K562 (cell line): ENCODE data around the gene CCDC28B. TPM values are rescaled to one million over a fixed set of nuclear protein-coding genes. Genes with fewer than 3 reads are reported as not detected.

ENCODE experiments used
- CBX5 ChIP-seq: IDR thresholded peaks from 2 replicates; pipeline ENCODE4 v1.6.1; 2014; ENCODE audit warnings: low read depth, borderline replicate concordance
- CHD1 ChIP-seq: fragments of 200-600 bp; sonication (generic); IDR thresholded peaks from one replicate; pipeline ENCODE4 v1.6.1; 2012; ENCODE audit warnings: mild to moderate bottlenecking, moderate library complexity, low read length, inconsistent platforms
- HDAC6 ChIP-seq: IDR thresholded peaks from 2 replicates; pipeline ENCODE4 v1.6.1; 2012; ENCODE audit warnings: low read depth, mild to moderate bottlenecking, control low read depth, inconsistent platforms, low read length, moderate library complexity
- HNRNPL ChIP-seq: fragments of 200-400 bp; formaldehyde crosslinking; IDR thresholded peaks from 2 replicates; pipeline ENCODE4 v1.6.1; 2017; ENCODE audit warnings: low read depth, mild to moderate bottlenecking, low read length
- MAZ ChIP-seq, 2 experiments: fragments of 450-650 bp in 1 of 2; sonication (generic) in 1 of 2; formaldehyde crosslinking; IDR thresholded peaks in 1 of 2; conservative IDR thresholded peaks in 1 of 2; 2 replicates each; pipeline versions ENCODE4 v1.4.0 to v1.5.0; 2020; ENCODE audit warnings: mild to moderate bottlenecking in 1 of 2, missing genetic modification reagents in 1 of 2
- MEIS2 ChIP-seq: fragments of 450-650 bp; IDR thresholded peaks from 2 replicates; pipeline ENCODE4 v1.6.1; 2014; ENCODE audit warnings: mild to moderate bottlenecking; ENCODE audit not compliant: partially characterized antibody
- SUPT5H ChIP-seq: fragments of 450-650 bp; IDR thresholded peaks from 2 replicates; pipeline ENCODE4 v1.6.1; 2016
- XRCC4 ChIP-seq: IDR thresholded peaks from one replicate; pipeline ENCODE4 v1.6.1; 2011; ENCODE audit not compliant: insufficient read depth, insufficient read length; ENCODE audit errors: extremely low read depth
- polyA plus RNA-seq, 8 experiments: library from polyadenylated mRNA; depleted of rRNA in 4 of 8; stranded (reverse) in 5 of 8; unstranded in 3 of 8; fragments of >200 nt; fragmentation: Nextera tagmentation in 2 of 8; fragmentation: Illumina TruSeq in 1 of 8; extraction: Ambion mirVana in 2 of 8; extraction: Trizol in 1 of 8; gene quantifications; 2 replicates each; pipeline versions ENCODE4 v1.2.1 to v1.2.3, GENCODE V29; 2011 to 2014; ENCODE audit warnings: inconsistent platforms in 1 of 8, missing spikeins in 1 of 8
- total RNA-seq, 7 experiments: library from RNA; depleted of rRNA in 6 of 7; stranded (reverse); fragments of >200 nt in 6 of 7; fragmentation: Illumina TruSeq in 2 of 7; extraction: Trizol in 2 of 7; gene quantifications; 2 replicates each; pipeline versions ENCODE4 v1.2.1 to v1.2.3, GENCODE V29; 2011 to 2021; ENCODE audit warnings: low replicate concordance in 1 of 7
- TF ChIP-seq, protein P1 (sequence below): fragments of 200-800 bp; sonication (Bioruptor generic); IDR thresholded peaks from 2 replicates; pipeline ENCODE4 v1.6.1; 2017; ENCODE audit warnings: missing genetic modification characterization, missing compliant biosample characterization
- TF ChIP-seq, protein P2 (sequence below): sonication (generic); formaldehyde crosslinking; IDR thresholded peaks from 2 replicates; pipeline ENCODE4 v1.8.0; 2022; ENCODE audit warnings: mild to moderate bottlenecking, missing genetic modification reagents
- TF ChIP-seq, protein P3 (sequence below), 2 experiments: IDR thresholded peaks; 2 replicates each; pipeline ENCODE4 v1.6.1; 2012; ENCODE audit warnings: improper control_type of control experiment in 2 of 2, low read depth in 2 of 2, low read length in 2 of 2, borderline replicate concordance in 1 of 2
- TF ChIP-seq, protein P4 (sequence below): sonication (generic); formaldehyde crosslinking; IDR thresholded peaks from 2 replicates; pipeline ENCODE4 v1.8.0; 2023; ENCODE audit warnings: mild to moderate bottlenecking, missing genetic modification reagents
- TF ChIP-seq, protein P5 (sequence below), 2 experiments: fragments of 200-800 bp in 1 of 2; sonication (Bioruptor generic) in 1 of 2; sonication (generic) in 1 of 2; formaldehyde crosslinking in 1 of 2; IDR thresholded peaks in 1 of 2; conservative IDR thresholded peaks in 1 of 2; 2 replicates each; pipeline versions ENCODE4 v1.5.0 to v1.6.1; 2016 to 2020; ENCODE audit warnings: missing compliant biosample characterization in 1 of 2, missing genetic modification characterization in 1 of 2, missing genetic modification reagents in 1 of 2

Gene CCDC28B
- total and polyA plus RNA-seq, 9 of the 15 experiments (the other 6 are each of a cell fraction or from before 2014, with no cell fraction given): 5.7 to 54.5 (median 31.7) TPM

DNA sequence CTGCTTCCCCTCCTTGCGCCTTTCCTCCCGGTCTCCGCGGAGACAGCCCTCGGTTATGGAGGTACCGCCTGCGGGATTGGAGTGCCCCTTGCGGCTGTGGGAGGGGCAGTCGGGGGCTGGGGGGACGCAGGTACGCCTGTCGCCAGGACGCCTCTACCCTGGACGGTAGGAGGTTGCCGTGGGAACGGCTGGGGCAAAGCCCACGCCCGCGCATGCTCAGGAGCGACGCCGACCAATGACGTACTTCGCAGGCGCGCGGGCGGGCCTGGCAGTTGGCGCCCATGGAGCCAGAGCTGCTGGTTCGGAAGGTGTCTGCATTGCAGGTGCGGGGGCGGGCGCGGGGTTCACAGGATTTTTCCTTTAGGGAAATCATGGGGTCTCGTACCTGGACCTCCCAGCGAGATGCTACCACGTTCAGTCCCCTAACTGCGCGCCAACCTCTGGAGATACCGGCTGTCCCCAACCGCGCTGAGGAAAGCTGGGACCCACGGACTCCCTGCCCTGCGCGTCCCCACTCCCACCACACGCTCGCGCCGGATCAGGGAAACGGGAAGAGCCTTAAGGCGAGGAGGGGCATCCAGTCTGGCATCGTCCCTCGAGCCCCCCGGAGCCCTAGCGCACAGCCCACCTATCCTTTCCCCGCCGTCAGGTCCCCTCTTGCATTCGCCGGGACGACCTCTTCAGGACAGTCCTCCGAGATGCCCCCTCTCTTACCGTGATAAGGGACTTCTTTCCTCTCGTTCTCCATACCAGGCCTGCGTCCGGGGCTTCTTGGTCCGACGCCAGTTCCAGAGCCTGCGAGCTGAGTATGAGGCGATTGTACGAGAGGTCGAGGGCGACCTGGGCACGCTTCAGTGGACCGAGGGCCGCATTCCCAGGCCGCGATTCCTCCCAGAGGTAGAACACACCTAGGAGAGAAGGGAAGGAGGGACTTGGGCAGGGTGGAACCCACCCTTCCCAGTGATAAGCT, 5.3 kb downstream of the CCDC28B start, which contains the start of gene IQCC (continued):
- TF ChIP-seq, protein P1, sequence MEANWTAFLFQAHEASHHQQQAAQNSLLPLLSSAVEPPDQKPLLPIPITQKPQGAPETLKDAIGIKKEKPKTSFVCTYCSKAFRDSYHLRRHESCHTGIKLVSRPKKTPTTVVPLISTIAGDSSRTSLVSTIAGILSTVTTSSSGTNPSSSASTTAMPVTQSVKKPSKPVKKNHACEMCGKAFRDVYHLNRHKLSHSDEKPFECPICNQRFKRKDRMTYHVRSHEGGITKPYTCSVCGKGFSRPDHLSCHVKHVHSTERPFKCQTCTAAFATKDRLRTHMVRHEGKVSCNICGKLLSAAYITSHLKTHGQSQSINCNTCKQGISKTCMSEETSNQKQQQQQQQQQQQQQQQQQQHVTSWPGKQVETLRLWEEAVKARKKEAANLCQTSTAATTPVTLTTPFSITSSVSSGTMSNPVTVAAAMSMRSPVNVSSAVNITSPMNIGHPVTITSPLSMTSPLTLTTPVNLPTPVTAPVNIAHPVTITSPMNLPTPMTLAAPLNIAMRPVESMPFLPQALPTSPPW (CRISPR knock-in tag): peak; percentile 75
- 0 out of 2 replicates have a peak, but pooled peaks have one; percentile 75 for TF ChIP-seq HDAC6
- 0 out of 4 replicates have a peak, but pooled peaks of 1 of the 2 experiments have one; percentile 63 for TF ChIP-seq MAZ (CRISPR knock-in tag; conservative IDR thresholded peaks at IDR 0.05 in 1 of 2, IDR thresholded peaks at IDR 0.05 in 1 of 2)
- TF ChIP-seq, protein P2, sequence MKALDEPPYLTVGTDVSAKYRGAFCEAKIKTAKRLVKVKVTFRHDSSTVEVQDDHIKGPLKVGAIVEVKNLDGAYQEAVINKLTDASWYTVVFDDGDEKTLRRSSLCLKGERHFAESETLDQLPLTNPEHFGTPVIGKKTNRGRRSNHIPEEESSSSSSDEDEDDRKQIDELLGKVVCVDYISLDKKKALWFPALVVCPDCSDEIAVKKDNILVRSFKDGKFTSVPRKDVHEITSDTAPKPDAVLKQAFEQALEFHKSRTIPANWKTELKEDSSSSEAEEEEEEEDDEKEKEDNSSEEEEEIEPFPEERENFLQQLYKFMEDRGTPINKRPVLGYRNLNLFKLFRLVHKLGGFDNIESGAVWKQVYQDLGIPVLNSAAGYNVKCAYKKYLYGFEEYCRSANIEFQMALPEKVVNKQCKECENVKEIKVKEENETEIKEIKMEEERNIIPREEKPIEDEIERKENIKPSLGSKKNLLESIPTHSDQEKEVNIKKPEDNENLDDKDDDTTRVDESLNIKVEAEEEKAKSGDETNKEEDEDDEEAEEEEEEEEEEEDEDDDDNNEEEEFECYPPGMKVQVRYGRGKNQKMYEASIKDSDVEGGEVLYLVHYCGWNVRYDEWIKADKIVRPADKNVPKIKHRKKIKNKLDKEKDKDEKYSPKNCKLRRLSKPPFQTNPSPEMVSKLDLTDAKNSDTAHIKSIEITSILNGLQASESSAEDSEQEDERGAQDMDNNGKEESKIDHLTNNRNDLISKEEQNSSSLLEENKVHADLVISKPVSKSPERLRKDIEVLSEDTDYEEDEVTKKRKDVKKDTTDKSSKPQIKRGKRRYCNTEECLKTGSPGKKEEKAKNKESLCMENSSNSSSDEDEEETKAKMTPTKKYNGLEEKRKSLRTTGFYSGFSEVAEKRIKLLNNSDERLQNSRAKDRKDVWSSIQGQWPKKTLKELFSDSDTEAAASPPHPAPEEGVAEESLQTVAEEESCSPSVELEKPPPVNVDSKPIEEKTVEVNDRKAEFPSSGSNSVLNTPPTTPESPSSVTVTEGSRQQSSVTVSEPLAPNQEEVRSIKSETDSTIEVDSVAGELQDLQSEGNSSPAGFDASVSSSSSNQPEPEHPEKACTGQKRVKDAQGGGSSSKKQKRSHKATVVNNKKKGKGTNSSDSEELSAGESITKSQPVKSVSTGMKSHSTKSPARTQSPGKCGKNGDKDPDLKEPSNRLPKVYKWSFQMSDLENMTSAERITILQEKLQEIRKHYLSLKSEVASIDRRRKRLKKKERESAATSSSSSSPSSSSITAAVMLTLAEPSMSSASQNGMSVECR: peak; percentile 77
- TF ChIP-seq HNRNPL: no peak
- TF ChIP-seq, protein P3, sequence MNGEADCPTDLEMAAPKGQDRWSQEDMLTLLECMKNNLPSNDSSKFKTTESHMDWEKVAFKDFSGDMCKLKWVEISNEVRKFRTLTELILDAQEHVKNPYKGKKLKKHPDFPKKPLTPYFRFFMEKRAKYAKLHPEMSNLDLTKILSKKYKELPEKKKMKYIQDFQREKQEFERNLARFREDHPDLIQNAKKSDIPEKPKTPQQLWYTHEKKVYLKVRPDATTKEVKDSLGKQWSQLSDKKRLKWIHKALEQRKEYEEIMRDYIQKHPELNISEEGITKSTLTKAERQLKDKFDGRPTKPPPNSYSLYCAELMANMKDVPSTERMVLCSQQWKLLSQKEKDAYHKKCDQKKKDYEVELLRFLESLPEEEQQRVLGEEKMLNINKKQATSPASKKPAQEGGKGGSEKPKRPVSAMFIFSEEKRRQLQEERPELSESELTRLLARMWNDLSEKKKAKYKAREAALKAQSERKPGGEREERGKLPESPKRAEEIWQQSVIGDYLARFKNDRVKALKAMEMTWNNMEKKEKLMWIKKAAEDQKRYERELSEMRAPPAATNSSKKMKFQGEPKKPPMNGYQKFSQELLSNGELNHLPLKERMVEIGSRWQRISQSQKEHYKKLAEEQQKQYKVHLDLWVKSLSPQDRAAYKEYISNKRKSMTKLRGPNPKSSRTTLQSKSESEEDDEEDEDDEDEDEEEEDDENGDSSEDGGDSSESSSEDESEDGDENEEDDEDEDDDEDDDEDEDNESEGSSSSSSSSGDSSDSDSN (IDR thresholded peaks at IDR 0.05; ENCODE audit: borderline replicate concordance in 1 of 2, low read depth in 2 of 2, low read length in 2 of 2): no peak
- TF ChIP-seq, protein P4, sequence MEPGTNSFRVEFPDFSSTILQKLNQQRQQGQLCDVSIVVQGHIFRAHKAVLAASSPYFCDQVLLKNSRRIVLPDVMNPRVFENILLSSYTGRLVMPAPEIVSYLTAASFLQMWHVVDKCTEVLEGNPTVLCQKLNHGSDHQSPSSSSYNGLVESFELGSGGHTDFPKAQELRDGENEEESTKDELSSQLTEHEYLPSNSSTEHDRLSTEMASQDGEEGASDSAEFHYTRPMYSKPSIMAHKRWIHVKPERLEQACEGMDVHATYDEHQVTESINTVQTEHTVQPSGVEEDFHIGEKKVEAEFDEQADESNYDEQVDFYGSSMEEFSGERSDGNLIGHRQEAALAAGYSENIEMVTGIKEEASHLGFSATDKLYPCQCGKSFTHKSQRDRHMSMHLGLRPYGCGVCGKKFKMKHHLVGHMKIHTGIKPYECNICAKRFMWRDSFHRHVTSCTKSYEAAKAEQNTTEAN (CRISPR knock-in tag): no peak
- TF ChIP-seq CBX5: no peak
- TF ChIP-seq MEIS2: peak; percentile 87
- TF ChIP-seq, protein P5, sequence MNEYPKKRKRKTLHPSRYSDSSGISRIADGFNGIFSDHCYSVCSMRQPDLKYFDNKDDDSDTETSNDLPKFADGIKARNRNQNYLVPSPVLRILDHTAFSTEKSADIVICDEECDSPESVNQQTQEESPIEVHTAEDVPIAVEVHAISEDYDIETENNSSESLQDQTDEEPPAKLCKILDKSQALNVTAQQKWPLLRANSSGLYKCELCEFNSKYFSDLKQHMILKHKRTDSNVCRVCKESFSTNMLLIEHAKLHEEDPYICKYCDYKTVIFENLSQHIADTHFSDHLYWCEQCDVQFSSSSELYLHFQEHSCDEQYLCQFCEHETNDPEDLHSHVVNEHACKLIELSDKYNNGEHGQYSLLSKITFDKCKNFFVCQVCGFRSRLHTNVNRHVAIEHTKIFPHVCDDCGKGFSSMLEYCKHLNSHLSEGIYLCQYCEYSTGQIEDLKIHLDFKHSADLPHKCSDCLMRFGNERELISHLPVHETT (CRISPR knock-in tag; conservative IDR thresholded peaks at IDR 0.05 in 1 of 2, IDR thresholded peaks at IDR 0.05 in 1 of 2): 0 out of 4 replicates have a peak, but pooled peaks of 1 of the 2 experiments have one; percentile 21
- peak; percentile 92 for TF ChIP-seq SUPT5H
- peak; percentile 41 for TF ChIP-seq CHD1
- no peak for TF ChIP-seq XRCC4
